ENCODE results near the gene IFNK. TPM values are rescaled to one million over a fixed set of nuclear protein-coding genes. Genes with fewer than 3 reads are reported as not detected.

The IFNK gene
- total and polyA plus RNA-seq, 2 donors (not counting 3 experiments of a cell fraction or from before 2014, with no cell fraction given) = not detected

DNA sequence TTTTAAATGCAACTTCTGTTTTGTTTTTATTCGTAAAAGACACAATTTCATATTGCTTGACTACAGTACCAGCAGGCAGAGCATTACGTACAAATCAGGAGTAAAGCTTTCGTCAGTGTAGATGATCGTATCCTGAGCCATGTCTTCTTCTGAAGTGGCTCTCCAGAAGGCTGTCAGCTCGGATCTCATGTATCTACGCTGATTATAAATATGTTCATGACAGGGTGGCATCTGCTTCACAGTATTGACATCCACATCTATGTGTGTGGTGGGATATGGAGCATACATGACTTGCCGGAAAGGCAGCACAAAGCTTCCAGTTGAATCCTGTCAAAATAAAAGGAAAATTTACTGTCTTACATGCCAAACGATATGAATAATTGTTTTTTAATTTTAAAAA is 32.4 kb downstream of the IFNK start:
- ChIA-PET CTCF (no interaction called here), POLR2A (no interaction called here)
- Histone ChIP-seq H3K27ac (ENCODE audit: insufficient read depth, low read depth, low read length) (no peak overlapping the region), H4K20me1 (replicated peaks; ENCODE audit: control insufficient read depth, extremely low read depth, insufficient read depth, low read length) (no peaks in the 10 kb centered on the region), H3K4me3 (replicated peaks in 1 of 3; ENCODE audit: insufficient read depth in 1 of 3, low read depth in 1 of 3, low read length in 3 of 3) (no peak overlapping the region), H3K4me1 (ENCODE audit: control insufficient read depth, extremely low read depth, insufficient read depth, low read length) (no peaks in the 10 kb centered on the region), H3K27me3 (ENCODE audit: control insufficient read depth in 2 of 2, insufficient read depth in 2 of 2, low read length in 2 of 2) (no peaks in the 10 kb centered on the region), H3K79me2 (ENCODE audit: control insufficient read depth, insufficient read depth, low read length) (no peaks in the 10 kb centered on the region), H3K4me2 (ENCODE audit: insufficient read depth, low read length) (no peak overlapping the region), H2AFZ (ENCODE audit: low read depth, low read length) (no peak overlapping the region), H3K9me3 (replicated peaks; ENCODE audit: control insufficient read depth, insufficient read depth, low read length) (no peaks in the 10 kb centered on the region), H3K9ac (replicated peaks; ENCODE audit: extremely low read depth, insufficient read depth, low read length) (no peak overlapping the region), H3K9me1 (replicated peaks; ENCODE audit: control insufficient read depth, extremely low read depth, insufficient read depth, low read length) (no peaks in the 10 kb centered on the region), H3K36me3 (ENCODE audit: control insufficient read depth in 2 of 2, extremely low read depth in 1 of 2, insufficient read depth in 2 of 2, low read length in 2 of 2) (peaks cover 2% of the 10 kb centered on the region in 2 experiments)
- no peak for FAIRE-seq
- intact Hi-C loops (cut with micrococcal nuclease) = no loop called here
- TF ChIP-seq FOS (IDR thresholded peaks at IDR 0.05; ENCODE audit: borderline replicate concordance, insufficient read depth, low read length) = no peak
- TF ChIP-seq POLR2AphosphoS5 (IDR thresholded peaks at IDR 0.05; ENCODE audit: insufficient read depth, low read depth, low read length) = no peak
- no peak for TF ChIP-seq POLR2A (IDR thresholded peaks at IDR 0.05; ENCODE audit: low read depth, low read length)
- no peak for TF ChIP-seq EZH2 (IDR thresholded peaks at IDR 0.05; ENCODE audit: borderline replicate concordance, low read depth, low read length, severe bottlenecking)
- no peak for TF ChIP-seq MYC (IDR thresholded peaks at IDR 0.05; ENCODE audit: low read depth, low read length)
- TF ChIP-seq, protein P1, sequence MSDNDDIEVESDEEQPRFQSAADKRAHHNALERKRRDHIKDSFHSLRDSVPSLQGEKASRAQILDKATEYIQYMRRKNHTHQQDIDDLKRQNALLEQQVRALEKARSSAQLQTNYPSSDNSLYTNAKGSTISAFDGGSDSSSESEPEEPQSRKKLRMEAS (IDR thresholded peaks at IDR 0.05; ENCODE audit: insufficient read depth, insufficient read length) = no peak
- dilution Hi-C loops (cut with MboI; ENCODE audit: extremely low pct_ligation_motif_present, low sequenced_read_pairs) = no loop called here
- no peak for DNase-seq (ENCODE audit: low read depth, low spot score)
- no TSS peak for BruUV-seq (replicated peaks)

DNA sequence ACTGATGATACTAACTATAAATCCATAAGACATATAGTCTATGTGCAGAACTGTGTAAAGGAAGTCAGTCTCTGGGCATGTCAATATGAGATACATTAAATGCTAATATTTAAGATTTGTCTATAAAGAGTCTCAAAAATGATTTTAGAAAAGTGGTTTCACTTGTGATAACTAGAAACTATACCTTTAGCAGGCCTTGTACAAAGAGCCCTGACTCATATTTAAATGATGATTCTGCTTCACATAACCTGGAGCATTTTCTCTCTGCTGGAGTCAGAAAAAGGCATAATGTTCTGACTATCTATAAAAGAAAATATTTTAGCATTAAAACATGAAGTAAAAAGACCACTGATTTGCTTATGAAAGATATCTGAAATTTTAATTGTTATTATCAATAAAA is 34.2 kb downstream of the IFNK start:
- no TSS peak for BruUV-seq (replicated peaks)
- TF ChIP-seq FOS (IDR thresholded peaks at IDR 0.05; ENCODE audit: borderline replicate concordance, insufficient read depth, low read length) = no peak
- TF ChIP-seq JUN (IDR thresholded peaks at IDR 0.05; ENCODE audit: borderline replicate concordance, insufficient read depth, insufficient read length, low read depth) = no peak
- no peak for TF ChIP-seq POLR2AphosphoS5 (IDR thresholded peaks at IDR 0.05; ENCODE audit: insufficient read depth, low read depth, low read length)
- intact Hi-C loops (cut with micrococcal nuclease) (no loop called here), dilution Hi-C loops (cut with MboI; ENCODE audit: extremely low pct_ligation_motif_present, low sequenced_read_pairs) (no loop called here)
- no peaks in the 10 kb centered on the region for H4K20me1 ChIP-seq (replicated peaks; ENCODE audit: control insufficient read depth, extremely low read depth, insufficient read depth, low read length)
- FAIRE-seq (no peak), DNase-seq (ENCODE audit: low read depth, low spot score) (no peak)
- H3K79me2 ChIP-seq (ENCODE audit: control insufficient read depth, insufficient read depth, low read length) = no peaks in the 10 kb centered on the region
- H3K9ac ChIP-seq (replicated peaks; ENCODE audit: extremely low read depth, insufficient read depth, low read length) = no peak overlapping the region
- no peaks in the 10 kb centered on the region for H3K27me3 ChIP-seq (ENCODE audit: control insufficient read depth in 2 of 2, insufficient read depth in 2 of 2, low read length in 2 of 2)
- CTCF ChIA-PET = interaction anchor here (1.8 kb wide), 1 partner anchor 225 kb away, joined by 7 read pairs; no protein-coding TSS in a partner anchor
- H3K4me3 ChIP-seq (replicated peaks in 1 of 3; ENCODE audit: insufficient read depth in 1 of 3, low read depth in 1 of 3, low read length in 3 of 3) = no peak overlapping the region
- no peak overlapping the region for H3K4me2 ChIP-seq (ENCODE audit: insufficient read depth, low read length)
- POLR2A ChIA-PET = no interaction called here
- H3K9me1 ChIP-seq (replicated peaks; ENCODE audit: control insufficient read depth, extremely low read depth, insufficient read depth, low read length) = no peaks in the 10 kb centered on the region
- no peaks in the 10 kb centered on the region for H3K9me3 ChIP-seq (replicated peaks; ENCODE audit: control insufficient read depth, insufficient read depth, low read length)
- peaks cover 2% of the 10 kb centered on the region in 2 experiments for H3K36me3 ChIP-seq (ENCODE audit: control insufficient read depth in 2 of 2, extremely low read depth in 1 of 2, insufficient read depth in 2 of 2, low read length in 2 of 2)
- no peaks in the 10 kb centered on the region for H3K4me1 ChIP-seq (ENCODE audit: control insufficient read depth, extremely low read depth, insufficient read depth, low read length)
- no peak overlapping the region for H3K27ac ChIP-seq (ENCODE audit: insufficient read depth, low read depth, low read length)
- H2AFZ ChIP-seq (ENCODE audit: low read depth, low read length) = no peak overlapping the region
